Measurements from ENCODE around the gene C3orf85. TPM values are rescaled to one million over a fixed set of nuclear protein-coding genes. Genes with fewer than 3 reads are reported as not detected.
"Not testable (repeated sequence)": the region's sequence is repeated elsewhere in the genome, so short reads cannot be mapped to it uniquely, and the experiment has no call there.

Gene C3orf85, protein sequence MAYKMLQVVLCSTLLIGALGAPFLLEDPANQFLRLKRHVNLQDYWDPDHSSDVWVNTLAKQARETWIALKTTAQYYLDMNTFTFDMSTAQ
- not detected in 2 replicates for total RNA-seq (2014; rRNA removed; shearing (Covaris generic))
- polyA plus RNA-seq (2015; cell fraction: cytosol; rRNA removed) = not detected in 2 replicates
- not detected in 2 replicates for polyA plus RNA-seq (2015; cell fraction: nucleus; rRNA removed)

DNA sequence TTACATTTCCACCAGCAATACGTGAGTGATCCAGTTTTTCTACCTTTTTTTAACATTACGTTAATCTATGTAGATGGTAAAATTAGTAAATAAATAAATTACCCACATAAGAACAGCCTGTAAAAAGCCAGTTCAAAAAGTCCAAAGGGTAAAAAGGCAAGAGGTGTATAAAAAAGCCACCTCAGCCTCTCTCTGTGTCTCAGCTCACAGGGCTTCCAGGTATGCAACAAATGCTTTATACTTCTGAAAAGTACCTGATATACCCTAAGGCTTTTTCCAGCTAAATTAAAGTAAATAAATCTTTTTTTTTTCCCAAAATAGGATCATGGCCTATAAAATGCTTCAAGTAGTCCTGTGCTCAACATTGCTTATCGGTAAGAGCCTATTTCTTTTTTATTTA, at the start of gene C3orf85:
Gene C3orf85, plus strand, starts transcription at position 197 of the 400 bp plus-strand sequence. Its CDS starts 129 bp downstream, at position 326.
- no peak for DNase-seq (ENCODE audit: low read depth)

DNA sequence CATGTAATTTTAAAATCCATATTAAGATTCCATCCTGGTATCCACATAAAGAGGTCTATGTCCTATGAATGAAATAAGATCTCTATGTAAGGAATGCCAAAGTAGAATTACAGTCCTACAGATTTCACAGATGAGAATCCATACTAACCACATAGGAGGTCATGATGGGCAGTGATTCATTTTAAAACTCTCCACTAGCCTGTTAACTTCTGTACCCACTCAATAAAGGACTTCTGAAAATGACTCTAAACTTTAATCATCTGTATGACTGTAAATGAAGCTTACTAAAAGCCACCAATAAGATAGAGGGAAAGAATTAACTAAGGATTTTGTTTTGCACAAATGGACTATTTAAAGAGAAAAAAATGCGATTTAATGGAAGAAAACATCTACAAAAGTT, 47.3 kb upstream of the C3orf85 start:
- peak; percentile 25 for DNase-seq (ENCODE audit: low read depth)

DNA sequence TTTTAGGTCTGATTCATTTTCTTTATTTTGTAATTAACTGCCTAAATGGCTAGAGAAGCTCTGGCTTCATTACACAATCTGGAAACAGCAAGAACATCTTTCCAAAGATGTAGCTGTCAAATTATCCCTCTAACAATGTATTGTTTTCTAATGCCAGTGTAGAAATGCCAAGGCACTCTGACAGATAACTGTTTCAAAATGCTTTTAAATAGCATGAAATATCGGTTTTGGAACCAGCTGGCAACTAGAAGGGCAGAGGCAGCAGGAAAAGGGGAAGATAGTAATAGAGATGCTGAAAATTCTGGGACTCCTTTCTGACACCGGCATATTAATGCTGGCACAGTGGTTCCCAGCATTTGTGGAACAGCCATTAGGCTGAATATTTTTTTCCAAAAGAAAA, 44.7 kb upstream of the C3orf85 start:
- no peak for DNase-seq (ENCODE audit: low read depth)

DNA sequence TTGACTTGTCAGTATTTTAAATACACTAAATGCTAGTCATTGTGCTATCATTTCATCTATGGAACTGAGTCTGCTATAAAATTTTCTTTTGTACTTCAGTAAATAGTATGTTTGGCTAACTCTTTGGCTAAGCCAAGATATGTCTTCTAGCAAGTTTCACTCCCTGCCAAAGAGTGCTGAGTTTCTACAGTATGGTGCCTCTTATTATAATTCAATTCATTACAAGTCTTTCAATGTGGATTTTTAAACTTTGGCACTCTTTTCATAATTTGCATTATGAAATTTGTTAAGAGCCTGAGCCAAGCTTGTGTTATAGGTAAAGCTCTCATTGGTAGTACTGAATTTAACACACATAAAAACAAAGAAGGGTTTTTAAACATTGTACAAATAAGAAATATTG, 43.0 kb upstream of the C3orf85 start:
- DNase-seq (ENCODE audit: low read depth) = no peak

DNA sequence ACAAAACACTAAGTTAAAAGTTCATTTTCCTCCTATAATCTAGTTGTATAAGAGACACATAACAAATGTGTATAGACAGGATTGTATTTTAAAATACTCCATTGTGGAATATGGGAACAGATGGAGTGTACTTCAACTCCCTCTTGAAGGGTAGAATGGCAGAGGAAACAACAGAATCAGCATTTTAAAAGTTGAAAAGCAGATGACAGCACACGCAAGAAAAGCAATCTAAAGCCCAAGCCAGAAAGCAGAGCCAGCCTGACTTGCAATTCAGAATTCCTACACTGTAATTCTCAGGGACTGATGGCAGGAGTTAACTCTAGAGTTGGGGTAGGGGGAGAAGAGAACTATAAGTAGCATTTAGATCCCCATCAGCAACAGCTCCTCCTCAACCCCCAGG, 41.4 kb upstream of the C3orf85 start:
- no peak for DNase-seq (ENCODE audit: low read depth)

DNA sequence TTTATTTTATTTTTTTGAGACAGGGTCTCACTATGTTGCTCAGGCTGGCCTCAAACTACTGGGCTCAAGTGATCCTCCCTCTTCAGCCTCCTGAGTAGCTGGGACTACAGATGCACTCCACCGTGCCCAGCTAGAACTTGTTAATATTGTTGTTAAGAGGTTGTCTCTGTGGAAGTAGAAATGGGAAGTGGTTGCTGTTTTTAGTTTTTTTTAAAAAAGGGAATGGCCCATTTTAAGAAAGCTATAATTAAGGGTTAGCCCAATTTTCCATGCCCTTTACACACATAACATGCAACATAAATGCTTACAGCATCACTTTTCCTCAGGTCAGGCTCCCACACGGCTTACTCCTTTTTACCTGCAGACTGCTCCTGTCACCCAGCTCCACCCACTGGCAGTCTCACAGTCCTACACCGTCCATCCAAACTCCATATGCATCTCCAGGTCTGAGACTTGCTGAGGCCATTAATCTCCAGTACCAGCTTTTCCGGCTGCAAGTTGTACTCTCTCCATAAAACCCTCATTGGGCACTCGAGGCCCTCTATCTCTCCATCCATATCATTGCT, 38.4 kb upstream of the C3orf85 start:
- peak; percentile 28 for DNase-seq (ENCODE audit: low read depth)

DNA sequence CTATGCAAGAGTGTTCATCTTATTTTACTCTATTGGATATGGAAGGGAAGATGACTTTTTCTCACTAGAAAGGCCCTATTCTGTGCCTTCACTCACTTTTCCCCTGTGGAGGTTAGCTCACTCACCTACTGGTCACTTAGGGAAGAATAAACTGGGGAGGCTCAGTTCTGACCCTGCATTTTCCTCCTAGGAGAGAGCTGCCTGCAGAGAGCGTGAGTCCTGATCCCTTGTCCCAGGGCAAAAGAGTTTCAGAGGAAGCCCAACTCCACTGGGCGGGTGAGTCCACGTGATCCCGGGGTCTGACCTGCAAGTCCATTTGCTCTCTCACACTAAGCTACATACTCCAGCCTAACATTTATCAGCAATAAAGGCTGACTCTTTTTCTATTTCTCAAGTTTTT, 26.9 kb upstream of the C3orf85 start:
- no peak for DNase-seq (ENCODE audit: low read depth)

DNA sequence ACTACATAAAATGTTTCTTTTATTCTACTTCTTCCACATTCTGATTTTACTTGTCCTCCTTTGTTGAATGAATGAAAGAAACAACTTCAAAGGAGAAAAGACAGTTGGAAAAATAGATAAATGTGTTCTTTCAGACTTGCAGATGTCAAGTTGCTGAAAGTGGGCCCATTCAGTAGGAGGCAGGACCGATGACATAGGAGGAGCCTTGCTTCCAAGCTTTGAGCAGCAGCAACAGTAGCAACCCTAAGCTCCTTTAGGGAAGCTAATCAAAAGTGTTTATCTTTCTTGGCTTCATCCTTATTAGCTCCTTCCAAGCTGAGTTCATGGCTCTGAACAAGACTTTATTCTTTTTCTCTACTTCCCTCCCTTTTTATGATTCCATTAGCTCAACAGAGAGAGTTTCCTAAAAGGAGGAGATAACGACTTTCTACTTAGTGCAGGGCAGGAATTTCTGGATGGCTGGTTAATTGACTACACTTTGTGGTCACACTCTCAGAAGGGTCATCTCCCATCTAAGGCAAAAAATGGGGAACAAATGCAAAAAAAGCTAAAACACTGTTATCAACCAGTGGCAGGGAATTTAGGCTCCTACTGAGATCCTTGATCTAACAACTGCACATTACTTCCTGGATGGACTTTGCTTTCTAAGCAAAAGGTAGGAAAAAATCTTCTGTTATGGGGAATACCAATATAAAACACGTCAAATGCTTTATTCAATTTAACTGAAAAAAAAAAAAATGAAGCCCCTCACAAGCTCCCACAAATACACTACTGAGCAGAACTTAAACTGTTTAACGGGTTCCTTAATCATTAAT, 23.4 kb upstream of the C3orf85 start:
- no peak for DNase-seq (ENCODE audit: low read depth)

DNA sequence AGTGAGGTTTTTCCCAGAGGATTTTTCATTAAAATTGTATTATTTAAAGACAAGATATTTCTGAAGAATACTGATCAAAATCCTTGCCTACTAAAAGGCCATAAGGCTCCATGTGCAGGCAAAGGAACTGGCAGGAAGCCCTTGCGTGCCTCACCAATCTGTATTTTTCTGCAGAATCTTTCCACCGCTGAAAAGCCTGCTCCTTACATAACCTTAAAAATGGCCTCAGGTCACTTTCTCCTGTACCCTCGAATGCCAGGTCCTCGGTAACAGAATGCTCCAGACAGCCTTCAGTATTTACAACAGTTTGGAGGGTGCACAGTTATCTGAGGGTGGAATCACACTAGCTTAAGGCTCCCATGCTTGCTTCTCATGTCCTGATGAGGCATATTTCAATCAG, 21.8 kb upstream of the C3orf85 start:
- no peak for DNase-seq (ENCODE audit: low read depth)

DNA sequence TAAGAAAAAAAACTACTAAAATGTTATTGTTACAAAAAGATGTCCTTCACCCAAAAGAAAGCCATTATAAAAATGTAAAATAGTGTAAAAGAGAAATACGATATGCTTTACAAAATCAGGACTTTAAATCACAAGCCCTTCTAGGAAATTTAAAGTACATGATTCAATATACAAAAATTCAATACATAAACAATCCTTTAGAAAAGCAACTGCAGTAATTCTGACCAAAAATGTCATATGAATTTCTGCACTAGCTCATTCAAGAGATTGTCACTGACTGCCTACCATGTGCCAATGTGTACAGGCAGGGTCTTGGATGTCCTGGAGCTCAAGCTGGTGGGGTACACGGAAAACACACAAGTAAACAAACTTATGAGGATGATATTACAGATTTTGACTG, 21.1 kb upstream of the C3orf85 start:
- no peak for DNase-seq (ENCODE audit: low read depth)

DNA sequence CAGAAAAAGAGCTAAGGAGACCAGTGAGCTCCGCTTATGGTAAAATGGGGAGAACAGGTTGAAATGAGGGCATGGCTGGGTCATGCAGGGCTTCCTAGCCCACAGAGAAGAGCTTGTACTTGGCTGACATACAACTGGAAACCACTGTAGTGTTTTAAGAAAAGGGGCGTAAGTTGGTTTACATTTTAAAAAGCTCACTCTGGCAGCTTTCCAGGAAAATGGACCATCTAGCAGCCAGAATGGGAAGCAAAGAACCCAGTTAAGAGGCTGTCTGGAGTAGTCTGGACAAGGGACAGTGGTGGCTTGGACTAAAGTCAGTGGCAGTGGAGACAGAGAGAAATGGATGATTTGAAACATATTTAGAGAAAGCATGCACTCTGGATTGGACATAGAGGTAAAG, 20.5 kb upstream of the C3orf85 start:
- no peak for DNase-seq (ENCODE audit: low read depth)

DNA sequence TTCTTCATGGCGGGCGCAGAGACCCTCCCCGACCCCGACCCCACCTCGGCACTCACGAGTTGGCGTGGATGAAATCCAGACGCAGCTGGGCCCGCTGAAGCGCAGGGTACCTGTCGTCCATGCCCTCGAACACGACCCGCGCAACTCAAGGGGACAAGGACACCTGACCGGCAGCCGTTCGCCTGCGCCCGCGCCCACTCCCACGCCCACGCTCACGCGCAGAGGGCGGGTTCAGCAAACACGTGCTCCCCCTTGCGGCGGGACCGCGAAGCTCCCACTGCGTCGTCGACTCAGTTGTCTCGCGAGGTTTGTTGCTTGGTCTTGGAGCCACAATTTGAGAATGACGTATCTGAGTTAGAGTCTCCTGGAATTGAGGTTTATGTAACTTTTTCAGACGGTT, 18.6 kb upstream of the C3orf85 start, which contains the start of gene MORC1:
Gene MORC1, minus strand, starts transcription at position 196 of the 400 bp plus-strand sequence. Its CDS starts 75 bp downstream, at position 121.
- no peak for DNase-seq (ENCODE audit: low read depth)

DNA sequence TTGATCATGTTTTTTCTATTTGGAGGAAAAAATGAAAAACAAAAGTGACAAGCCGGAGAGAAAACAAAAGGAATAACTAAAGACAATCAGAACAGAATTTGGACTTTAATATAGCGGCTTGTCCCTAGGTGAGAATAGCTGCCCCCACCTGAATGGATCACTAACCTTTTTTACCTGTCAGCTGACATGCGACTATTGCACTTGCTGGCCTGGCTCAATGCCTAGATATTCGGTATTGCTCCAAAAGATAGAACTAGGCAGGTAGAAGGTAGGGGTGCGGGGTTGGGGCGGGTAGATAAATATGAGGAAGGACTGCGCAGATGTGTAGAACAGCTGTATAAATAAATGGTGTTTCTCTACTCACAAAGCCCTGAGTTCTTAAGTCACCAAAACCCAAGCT, 17.9 kb upstream of the C3orf85 start:
- DNase-seq (ENCODE audit: low read depth) = no peak

DNA sequence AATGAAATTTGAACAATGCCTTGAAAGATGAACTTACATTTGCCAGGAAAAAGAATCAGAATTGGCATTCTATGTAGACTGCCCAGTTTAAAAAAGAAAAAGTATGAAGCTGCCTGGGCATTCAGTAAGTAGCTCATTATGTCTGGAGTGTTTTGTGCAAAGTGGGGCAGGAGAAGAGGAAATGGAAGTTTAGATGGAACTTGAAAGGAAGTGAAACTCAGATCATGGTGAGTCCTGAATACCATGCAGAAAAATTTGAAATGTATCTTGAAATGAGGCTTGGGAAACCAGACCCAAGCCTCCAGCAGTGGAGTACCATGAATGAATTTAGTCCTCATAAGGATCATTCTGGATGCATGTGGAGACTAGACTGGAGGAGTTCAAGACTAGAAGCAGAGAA, 13.8 kb upstream of the C3orf85 start:
- DNase-seq (ENCODE audit: low read depth) = no peak

DNA sequence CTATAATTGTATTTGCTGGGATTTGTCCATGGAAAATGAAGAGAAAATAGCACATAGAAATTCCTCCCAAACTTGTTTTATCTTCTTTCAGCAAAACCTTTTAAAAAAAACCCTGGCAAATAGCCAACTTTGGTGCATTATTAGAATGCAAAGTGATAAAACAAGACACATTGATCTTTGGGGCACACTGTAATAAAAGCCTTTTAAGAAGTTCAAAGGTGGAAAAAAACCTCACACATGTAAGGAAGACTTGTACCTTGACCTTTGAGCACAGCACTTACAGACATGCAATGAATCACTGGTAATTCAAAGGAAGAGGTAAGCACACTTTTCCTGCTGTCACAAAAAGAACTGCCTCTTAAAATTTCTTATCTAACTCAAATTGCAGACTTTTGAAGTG, 10.6 kb upstream of the C3orf85 start:
- DNase-seq (ENCODE audit: low read depth) = no peak

DNA sequence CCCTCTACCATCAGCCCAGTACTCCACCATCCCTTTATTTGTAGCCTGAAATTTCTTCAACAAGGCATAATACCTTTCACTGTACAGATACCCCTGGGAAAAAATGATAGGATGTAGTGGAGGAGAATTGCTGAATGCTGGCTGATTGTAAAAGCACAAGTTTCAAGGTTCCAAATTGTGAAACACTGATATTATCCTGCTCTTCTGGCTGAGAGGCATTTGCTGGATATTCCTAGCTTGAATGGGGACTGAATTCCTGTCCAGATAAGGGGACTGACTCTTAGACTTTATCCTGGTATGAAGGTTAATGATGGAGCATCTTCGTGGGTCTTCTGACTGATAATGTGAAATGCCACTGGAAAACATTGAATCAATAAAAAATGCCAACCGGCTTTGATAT, 9.0 kb upstream of the C3orf85 start:
- no peak for DNase-seq (ENCODE audit: low read depth)

DNA sequence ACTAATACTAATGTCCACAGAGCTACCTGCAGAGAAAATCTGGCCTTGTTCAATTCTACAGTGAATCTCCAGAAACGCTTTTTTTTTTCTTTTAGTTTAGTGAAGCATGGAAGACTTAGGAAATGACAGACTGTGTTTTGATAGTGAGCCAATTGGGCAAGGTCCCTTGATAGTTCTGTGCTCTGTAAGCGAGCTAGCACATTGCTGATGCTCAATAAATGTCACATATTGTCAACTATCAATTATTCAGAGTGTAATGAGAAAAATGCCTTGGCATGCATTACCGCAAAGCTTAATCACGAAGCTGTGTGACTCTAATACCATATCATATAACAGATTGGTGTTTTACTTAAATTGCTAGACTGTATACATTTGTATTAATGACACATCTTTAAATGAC, 5.2 kb upstream of the C3orf85 start:
- DNase-seq (ENCODE audit: low read depth) = no peak

DNA sequence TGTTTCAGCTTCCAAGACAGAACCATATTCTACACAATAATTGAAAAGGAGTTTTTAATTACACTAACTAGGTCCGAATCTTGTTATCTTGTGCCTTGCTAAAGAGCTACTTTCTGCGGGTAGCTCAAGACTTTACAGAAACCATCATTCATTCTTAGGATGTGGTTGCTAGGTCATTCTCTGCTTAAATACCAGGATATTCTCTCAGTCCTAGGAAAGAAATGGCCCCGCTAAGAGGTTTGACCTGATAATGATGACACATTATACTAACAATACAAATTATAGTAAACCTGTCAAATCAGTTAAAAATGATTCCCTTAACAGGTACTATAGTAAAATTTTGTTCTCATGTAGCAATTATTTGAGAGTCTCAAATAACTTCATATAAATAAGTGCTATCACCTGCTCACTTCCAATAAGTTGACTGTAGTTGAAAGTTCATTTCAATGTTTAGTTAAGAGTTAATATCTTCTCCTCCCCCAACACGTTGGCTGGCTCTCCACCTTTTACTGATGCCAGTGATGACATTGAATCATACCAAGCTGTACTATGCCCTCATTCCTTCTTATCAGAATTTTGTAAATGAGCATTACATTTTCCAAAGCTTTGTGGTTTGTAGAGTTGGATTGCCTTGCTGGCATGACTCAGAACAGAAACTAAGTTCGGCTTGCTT, 3.6 kb upstream of the C3orf85 start:
- DNase-seq (ENCODE audit: low read depth) = peak; percentile 84

DNA sequence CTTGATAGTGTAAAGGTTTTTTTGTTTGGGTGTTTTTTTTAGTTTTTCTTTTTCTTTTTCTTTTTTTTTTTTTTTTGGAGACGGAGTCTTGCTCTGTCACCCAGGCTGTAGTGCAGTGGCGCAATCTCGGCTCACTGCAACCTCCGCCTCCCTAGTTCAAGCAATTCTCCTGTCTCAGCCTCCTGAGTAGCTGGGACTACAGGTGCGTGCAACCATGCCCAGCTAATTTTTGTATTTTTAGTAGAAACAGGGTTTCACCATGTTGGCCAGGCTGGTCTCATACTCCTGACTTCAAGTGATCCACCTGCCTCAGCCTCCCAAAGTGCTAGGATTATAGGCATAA, 3.1 kb upstream of the C3orf85 start:
- not testable (repeated sequence) for DNase-seq (ENCODE audit: low read depth)

DNA sequence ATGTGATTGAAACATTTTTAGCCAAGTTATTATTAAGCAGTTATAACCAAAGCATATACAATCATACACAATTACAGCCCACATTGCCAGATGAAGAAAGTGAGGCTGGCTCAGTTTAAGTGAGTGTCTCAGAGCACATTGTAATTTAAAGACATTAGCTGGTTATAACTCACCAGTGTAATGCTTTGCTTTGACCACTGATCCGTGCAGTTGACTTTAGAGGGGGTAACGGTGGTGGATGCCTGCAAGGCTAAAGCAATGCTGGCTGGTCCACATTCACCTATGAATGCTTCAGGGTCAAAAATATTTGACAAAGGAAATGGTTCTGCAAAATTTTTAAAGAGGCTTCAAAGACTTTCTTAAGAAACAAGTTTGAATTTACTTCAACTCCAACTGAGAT, 1.2 kb downstream of the C3orf85 start:
- DNase-seq (ENCODE audit: low read depth) = no peak

DNA sequence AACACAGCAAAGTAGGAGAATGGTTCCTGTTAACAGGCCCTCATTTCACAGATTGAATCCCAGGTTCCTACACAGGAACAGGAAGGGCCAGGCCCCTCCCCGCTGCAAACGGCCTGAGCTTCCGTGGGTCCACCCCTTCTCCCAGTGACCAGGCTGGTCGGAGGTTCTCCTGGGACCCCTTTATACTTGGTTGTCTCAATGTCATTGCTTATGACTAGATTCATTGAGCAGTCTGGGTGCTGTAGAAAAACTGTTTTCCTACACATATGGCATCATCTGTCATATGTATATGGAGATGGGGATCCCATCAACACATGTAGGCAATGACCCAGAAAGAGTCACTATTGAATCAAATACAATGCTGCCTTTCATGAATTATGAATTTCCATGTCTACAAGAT, 3.8 kb downstream of the C3orf85 start:
- DNase-seq (ENCODE audit: low read depth) = no peak

DNA sequence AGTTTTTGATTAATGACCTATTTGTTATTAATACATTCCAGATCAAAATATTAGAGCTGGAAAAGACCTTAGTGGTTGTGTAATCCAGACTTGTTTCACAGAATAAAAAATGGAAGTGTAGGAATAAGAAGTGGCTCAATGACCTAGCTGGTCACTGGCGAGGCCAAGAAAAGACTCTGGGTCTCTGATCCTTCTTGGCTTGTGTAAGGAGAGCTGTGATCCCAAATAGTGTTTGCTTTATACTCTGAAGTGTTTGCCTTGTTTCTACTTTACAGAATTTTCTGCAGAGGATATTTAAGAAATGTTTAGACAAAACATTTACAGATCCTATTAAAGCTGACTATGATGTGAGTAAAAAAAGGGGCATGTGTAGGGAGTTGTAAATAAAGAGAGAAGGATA, 7.1 kb downstream of the C3orf85 start:
- no peak for DNase-seq (ENCODE audit: low read depth)

Data from HT1080 (cell line).